HepG2 (cell line): ENCODE results near the gene ALX4.

Experiments
- CTCF ChIP-seq: sonication (generic); formaldehyde crosslinking; IDR thresholded peaks from 2 replicates; pipeline ENCODE4 v1.5.0; 2020; ENCODE audit warnings: mild to moderate bottlenecking, missing genetic modification reagents, moderate library complexity
- TRIM24 ChIP-seq: sonication (generic); formaldehyde crosslinking; IDR thresholded peaks from 2 replicates; pipeline ENCODE4 v1.8.0; 2022; ENCODE audit warnings: mild to moderate bottlenecking, missing genetic modification reagents
- ZBTB7A ChIP-seq: sonication (generic); formaldehyde crosslinking; IDR thresholded peaks from 2 replicates; pipeline ENCODE4 v1.8.0; 2022; ENCODE audit warnings: mild to moderate bottlenecking, missing genetic modification reagents

GRCh38 chr11:44310463-44311272 lies 729 bp upstream of the ALX4 start:
- TF ChIP-seq ZBTB7A (CRISPR knock-in tag) (no peak), TRIM24 (CRISPR knock-in tag) (no peak), CTCF (CRISPR knock-in tag) (no peak)
